ENCODE results near the gene SLC7A8. TPM values are rescaled to one million over a fixed set of nuclear protein-coding genes. Genes with fewer than 3 reads are reported as not detected.

SLC7A8 gene
- total RNA-seq, 1 experiment from 2014 or later, result 0.13 TPM

GRCh38 chr14:23193432-23193831 lies 10.0 kb upstream of the SLC7A8 start:
- no peaks in the 10 kb centered on the region for H3K9me3 ChIP-seq
- DNase-seq, result no peak
- no peaks in the 10 kb centered on the region for H3K27me3 ChIP-seq

DNA sequence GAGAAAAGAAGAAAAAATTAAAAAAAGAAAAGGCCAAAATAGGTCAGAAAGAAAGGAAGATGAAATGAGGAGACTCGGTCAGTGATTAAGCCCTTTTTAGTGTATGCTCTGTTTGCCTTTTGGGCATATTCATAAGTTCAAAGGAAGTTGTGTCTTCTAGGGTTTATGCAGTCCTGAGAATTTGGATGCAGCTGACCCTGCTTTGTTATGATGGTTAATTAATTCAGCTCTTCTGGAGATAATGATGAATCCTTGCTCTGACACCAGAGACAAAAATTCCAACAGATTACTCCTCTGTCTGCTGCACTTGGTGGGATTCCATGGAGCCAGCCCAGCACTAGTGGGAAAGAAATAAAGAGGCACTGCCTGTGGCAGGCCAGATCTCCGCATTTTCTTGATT lies 4.5 kb upstream of the SLC7A8 start:
- Histone ChIP-seq H3K36me3 (no peaks in the 10 kb centered on the region), H3K4me3 (no peak overlapping the region), H3K9me3 (no peaks in the 10 kb centered on the region), H3K27me3 (no peaks in the 10 kb centered on the region)
- no peak for DNase-seq

More at GRCh38 chr14:23193432-23193831, 10.0 kb upstream of the SLC7A8 start:
- Histone ChIP-seq H3K36me3 (no peaks in the 10 kb centered on the region), H3K4me3 (no peak overlapping the region)

DNA sequence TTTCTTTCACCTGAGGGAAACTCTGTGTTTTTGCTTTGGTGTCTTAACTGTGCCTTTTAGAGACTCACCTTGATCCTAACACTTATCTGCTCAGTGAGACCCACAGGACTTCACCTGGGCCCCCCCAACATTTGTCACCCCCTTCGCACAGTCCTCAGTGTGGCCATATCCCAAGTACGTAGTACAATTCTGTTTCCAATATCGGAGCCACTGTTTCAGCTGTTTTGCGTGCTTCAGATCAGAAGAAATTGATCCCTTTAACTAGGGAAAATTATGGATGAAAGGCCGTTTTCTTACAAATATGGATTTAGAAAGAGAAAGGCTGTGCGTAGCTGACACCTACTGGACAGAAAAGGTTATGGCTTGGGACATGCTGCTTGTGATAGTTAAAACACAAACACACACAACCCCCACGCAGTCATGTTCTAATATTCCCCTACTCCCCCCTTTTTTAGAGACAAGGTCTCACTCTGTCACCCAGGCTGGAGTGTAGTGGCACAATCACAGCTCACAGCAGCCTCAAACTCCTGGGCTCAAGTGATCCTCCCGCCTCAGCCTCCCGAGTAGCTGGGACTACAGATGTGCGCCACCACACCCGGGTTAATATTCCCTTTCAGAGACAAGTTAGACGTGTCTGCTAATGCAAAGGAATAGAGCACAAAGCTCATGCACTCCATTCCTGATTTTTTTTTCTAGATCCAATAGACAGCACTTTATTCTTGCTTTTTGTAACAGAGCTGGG lies 3.6 kb upstream of the SLC7A8 start:
- no peak overlapping the region for H3K4me3 ChIP-seq
- no peaks in the 10 kb centered on the region for H3K27me3 ChIP-seq
- DNase-seq, result no peak
- H3K36me3 ChIP-seq, result no peaks in the 10 kb centered on the region
- no peaks in the 10 kb centered on the region for H3K9me3 ChIP-seq

DNA sequence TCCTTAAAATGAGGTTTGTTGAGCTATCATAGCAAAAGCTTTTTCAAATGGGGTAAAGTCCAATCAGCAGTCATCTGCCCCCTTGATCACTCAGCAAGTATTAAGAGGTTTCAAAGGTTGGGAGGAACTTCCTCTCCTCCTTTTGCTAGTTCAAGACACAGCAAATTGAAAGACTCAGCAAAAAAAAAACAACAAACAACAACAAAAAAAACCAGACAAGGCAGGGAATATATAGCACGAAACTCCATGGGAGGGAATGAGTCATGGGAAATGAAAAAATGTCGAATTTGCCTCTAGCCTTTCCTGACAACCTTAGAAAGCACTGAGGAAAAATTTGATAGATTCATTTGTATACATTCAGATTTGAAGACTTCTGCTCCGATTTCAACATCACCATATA lies 1.6 kb upstream of the SLC7A8 start:
- no peaks in the 10 kb centered on the region for H3K36me3 ChIP-seq
- no peak for DNase-seq
- H3K9me3 ChIP-seq, result no peaks in the 10 kb centered on the region
- no peaks in the 10 kb centered on the region for H3K27me3 ChIP-seq
- H3K4me3 ChIP-seq, result no peak overlapping the region

DNA sequence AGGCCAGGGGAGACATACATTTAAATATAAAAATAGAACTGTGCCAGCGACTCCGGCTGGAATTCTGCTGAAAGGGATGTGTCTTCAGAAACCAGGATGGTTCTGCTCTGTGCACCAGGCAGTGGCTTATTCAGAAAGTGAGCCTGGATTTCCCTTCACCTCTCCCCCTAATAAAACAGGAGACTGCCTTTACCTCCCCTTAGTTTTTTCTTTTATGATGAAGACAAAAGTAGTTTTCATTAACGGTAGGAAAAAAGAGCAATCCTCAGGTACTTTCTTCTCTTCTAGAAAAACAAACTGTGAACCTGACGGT lies 346 bp downstream of the SLC7A8 start:
- H3K4me3 ChIP-seq, result no peak overlapping the region
- DNase-seq, result no peak
- no peaks in the 10 kb centered on the region for H3K36me3 ChIP-seq
- no peaks in the 10 kb centered on the region for H3K9me3 ChIP-seq
- no peaks in the 10 kb centered on the region for H3K27me3 ChIP-seq

- Histone ChIP-seq H3K4me3 (no peak overlapping the region), H3K36me3 (no peaks in the 10 kb centered on the region)
- no peak for DNase-seq
Observed at GRCh38 chr14:23182372-23183157, 895 bp downstream of the SLC7A8 start.

GRCh38 chr14:23181946-23182345 lies 1.5 kb downstream of the SLC7A8 start:
- H3K27me3 ChIP-seq, result no peaks in the 10 kb centered on the region
- no peaks in the 10 kb centered on the region for H3K9me3 ChIP-seq
- DNase-seq, result no peak
- no peaks in the 10 kb centered on the region for H3K36me3 ChIP-seq
- H3K4me3 ChIP-seq, result no peak overlapping the region

More at GRCh38 chr14:23182372-23183157, 895 bp downstream of the SLC7A8 start:
- Histone ChIP-seq H3K9me3 (no peaks in the 10 kb centered on the region), H3K27me3 (no peaks in the 10 kb centered on the region)

DNA sequence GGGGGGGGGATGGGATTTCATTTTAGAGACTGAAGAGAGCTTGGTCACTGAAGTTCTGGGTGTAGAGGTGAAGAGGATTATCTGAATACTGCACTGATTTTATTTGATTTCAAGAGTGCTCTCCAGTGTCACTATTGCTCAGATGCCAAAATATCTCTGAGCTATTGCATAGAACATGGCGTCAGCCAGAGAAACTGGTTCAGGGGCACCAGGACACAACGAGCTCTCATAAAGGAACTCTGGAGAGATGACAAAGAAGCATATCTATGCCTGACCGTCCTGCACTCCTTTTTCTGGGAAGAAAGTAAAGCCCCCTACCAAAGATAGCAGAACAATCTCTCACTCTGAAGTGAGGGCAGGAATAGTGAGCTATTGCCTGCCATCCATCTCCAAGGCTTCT lies 2.0 kb downstream of the SLC7A8 start:
- H3K27me3 ChIP-seq, result no peaks in the 10 kb centered on the region
- no peaks in the 10 kb centered on the region for H3K36me3 ChIP-seq
- no peak for DNase-seq
- H3K4me3 ChIP-seq, result no peak overlapping the region
- no peaks in the 10 kb centered on the region for H3K9me3 ChIP-seq

- no peak overlapping the region for H3K4me3 ChIP-seq
- no peaks in the 10 kb centered on the region for H3K27me3 ChIP-seq
- no peak for DNase-seq
- no peaks in the 10 kb centered on the region for H3K9me3 ChIP-seq
- H3K36me3 ChIP-seq, result no peaks in the 10 kb centered on the region
Observed at GRCh38 chr14:23177181-23177580, 6.3 kb downstream of the SLC7A8 start.

GRCh38 chr14:23175823-23176222 lies 7.6 kb downstream of the SLC7A8 start:
- Histone ChIP-seq H3K9me3 (no peaks in the 10 kb centered on the region), H3K4me3 (no peak overlapping the region), H3K27me3 (no peaks in the 10 kb centered on the region), H3K36me3 (no peaks in the 10 kb centered on the region)
- no peak for DNase-seq

GRCh38 chr14:23174296-23175184 lies 8.9 kb downstream of the SLC7A8 start:
- no peaks in the 10 kb centered on the region for H3K36me3 ChIP-seq
- H3K4me3 ChIP-seq, result no peak overlapping the region
- no peaks in the 10 kb centered on the region for H3K9me3 ChIP-seq
- DNase-seq, result no peak
- H3K27me3 ChIP-seq, result no peaks in the 10 kb centered on the region

GRCh38 chr14:23173796-23174195 lies 9.7 kb downstream of the SLC7A8 start:
- Histone ChIP-seq H3K4me3 (no peak overlapping the region), H3K36me3 (no peaks in the 10 kb centered on the region), H3K27me3 (no peaks in the 10 kb centered on the region), H3K9me3 (no peaks in the 10 kb centered on the region)
- no peak for DNase-seq

GRCh38 chr14:23173031-23173430 lies 10.4 kb downstream of the SLC7A8 start:
- no peaks in the 10 kb centered on the region for H3K36me3 ChIP-seq
- no peaks in the 10 kb centered on the region for H3K27me3 ChIP-seq
- no peak for DNase-seq
- H3K4me3 ChIP-seq, result no peak overlapping the region
- H3K9me3 ChIP-seq, result no peaks in the 10 kb centered on the region

DNA sequence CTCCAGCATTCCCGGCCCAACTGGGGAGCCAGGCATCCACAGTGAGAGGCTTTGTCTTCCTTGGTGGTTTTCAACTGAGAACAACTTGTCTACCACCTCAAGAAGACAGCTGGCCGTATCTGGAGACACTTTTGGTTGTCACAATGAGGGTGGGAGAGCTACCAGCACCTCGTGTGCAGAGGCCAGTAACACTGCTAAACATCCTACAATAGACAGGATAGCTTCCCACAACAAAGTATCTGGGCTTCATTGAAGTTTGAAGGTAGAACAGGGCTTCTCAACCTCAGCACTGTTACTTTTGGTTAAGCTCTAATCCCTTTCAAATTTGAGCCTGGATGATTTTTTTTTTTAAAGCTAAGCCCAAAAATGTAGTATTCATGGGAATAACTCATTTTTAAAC lies 10.9 kb downstream of the SLC7A8 start:
- no peaks in the 10 kb centered on the region for H3K27me3 ChIP-seq
- no peaks in the 10 kb centered on the region for H3K9me3 ChIP-seq
- no peaks in the 10 kb centered on the region for H3K36me3 ChIP-seq
- no peak overlapping the region for H3K4me3 ChIP-seq
- no peak for DNase-seq

DNA sequence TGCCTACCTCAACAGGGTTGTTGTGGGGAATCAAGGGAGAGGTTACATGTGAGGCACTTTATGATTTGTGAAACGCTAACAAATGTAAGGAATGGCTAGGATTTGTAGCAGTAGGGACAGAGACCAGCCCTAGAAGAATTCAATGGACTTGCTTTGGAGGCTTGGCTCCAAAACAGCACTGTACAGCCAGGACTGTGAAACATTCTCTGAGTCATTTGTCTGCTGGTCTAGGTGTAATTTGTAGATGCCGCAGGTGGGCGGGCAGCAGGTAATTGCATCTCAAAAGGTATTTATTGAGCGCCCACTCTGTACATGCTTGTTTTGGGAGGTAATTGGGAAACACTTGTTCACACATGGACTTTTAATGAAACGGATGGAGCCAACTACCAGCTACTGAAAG lies 11.4 kb downstream of the SLC7A8 start:
- H3K27me3 ChIP-seq, result no peaks in the 10 kb centered on the region
- no peak overlapping the region for H3K4me3 ChIP-seq
- H3K36me3 ChIP-seq, result no peaks in the 10 kb centered on the region
- H3K9me3 ChIP-seq, result no peaks in the 10 kb centered on the region
- no peak for DNase-seq

DNA sequence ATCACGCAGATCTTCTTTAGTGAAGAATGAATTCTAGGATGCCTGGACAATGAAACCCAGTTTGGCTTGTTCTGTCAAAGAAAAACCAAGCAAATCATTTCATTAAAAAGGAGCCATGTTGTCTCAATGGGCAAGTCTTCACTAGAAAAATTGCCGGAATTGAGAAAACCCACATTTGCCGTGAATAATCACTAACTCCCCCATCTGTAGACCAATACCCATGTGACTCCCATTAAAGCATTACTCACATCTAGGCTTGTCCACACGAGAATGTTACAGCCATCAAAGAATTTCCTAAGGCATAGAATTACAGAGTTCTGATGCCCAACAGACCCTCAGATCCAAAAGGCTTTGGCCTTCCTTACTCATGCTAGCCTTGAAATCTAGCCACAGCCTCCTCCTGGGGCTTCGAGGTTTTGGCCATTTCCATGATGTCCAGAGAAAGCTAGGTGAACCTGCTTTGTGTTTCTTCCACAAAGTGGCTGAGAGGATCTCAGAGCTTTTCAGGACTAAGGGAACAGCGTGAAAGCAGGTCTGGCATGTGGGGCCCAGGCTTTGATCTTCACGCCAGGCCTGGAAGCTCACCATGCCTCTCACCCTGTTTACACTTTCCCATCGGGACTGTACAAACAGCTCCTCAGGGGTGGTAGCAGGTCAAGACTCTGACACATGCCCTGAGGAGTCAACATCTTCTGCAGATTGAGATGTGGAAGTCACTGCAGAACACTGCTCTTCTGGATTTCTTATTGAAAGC lies 12.1 kb downstream of the SLC7A8 start:
- Histone ChIP-seq H3K27me3 (no peaks in the 10 kb centered on the region), H3K9me3 (no peaks in the 10 kb centered on the region), H3K4me3 (no peak overlapping the region), H3K36me3 (no peaks in the 10 kb centered on the region)
- no peak for DNase-seq

- H3K36me3 ChIP-seq, result no peaks in the 10 kb centered on the region
- no peaks in the 10 kb centered on the region for H3K9me3 ChIP-seq
- H3K27me3 ChIP-seq, result no peaks in the 10 kb centered on the region
- DNase-seq, result no peak
- no peak overlapping the region for H3K4me3 ChIP-seq
Observed at GRCh38 chr14:23169622-23170021, 13.8 kb downstream of the SLC7A8 start.

Data from MG63 (cell line).